Ascending aorta (tissue), 2 donors: ENCODE data around the gene LYPD4. TPM values are rescaled to one million over a fixed set of nuclear protein-coding genes. Genes with fewer than 3 reads are reported as not detected.

Source experiments
- DNase-seq, 2 donors: peaks; one replicate each; pipeline ENCODE4 v3.0.0-alpha.2; 2019; ENCODE audit warnings: low spot score in 2 of 2
- H3K27ac ChIP-seq, 2 donors: fragments of 200-600 bp; sonication (generic); one replicate each; pipeline ENCODE4 v1.5.1; 2016 to 2017; ENCODE audit warnings: mild to moderate bottlenecking in 1 of 2
- H3K27me3 ChIP-seq: fragments of 200-600 bp; sonication (generic); one replicate; pipeline ENCODE4 v1.5.1; 2017
- H3K36me3 ChIP-seq, 2 donors: fragments of 200-600 bp; sonication (generic); one replicate each; pipeline ENCODE4 v1.5.1; 2016
- H3K4me1 ChIP-seq, 2 donors: fragments of 200-600 bp; sonication (generic); one replicate each; pipeline ENCODE4 v1.5.1; 2016 to 2017; ENCODE audit warnings: mild to moderate bottlenecking in 1 of 2
- H3K4me3 ChIP-seq, 2 donors: fragments of 200-600 bp; sonication (generic); one replicate each; pipeline ENCODE4 v1.5.1; 2016 to 2017; ENCODE audit warnings: mild to moderate bottlenecking in 1 of 2
- H3K9me3 ChIP-seq, 2 donors: fragments of 200-600 bp; sonication (generic); one replicate each; pipeline ENCODE4 v1.5.1; 2016
- CTCF ChIP-seq, 3 experiments: fragments of 200-600 bp in 2 of 3; fragments of 450-650 bp in 1 of 3; sonication (generic) in 2 of 3; IDR thresholded peaks; one replicate each; pipeline ENCODE4 v1.5.1; 2016 to 2019; ENCODE audit warnings: antibody characterized with exemption in 3 of 3, mild to moderate bottlenecking in 1 of 3, moderate library complexity in 1 of 3
- intact Hi-C: fragments of 100-400 bp; cut with DNase I; formaldehyde crosslinking; loops from one replicate; pipeline ENCODE4 v1.15.1; 2023
- total RNA-seq: library from RNA; depleted of rRNA; stranded (reverse); fragments of >200 nt; gene quantifications from one replicate; pipeline ENCODE4 v1.1.0, GENCODE V29; 2016

Gene LYPD4
- total RNA-seq, 1 donor from 2014 or later = not detected

GRCh38 chr19:41821003-41821735, 23.3 kb downstream of the LYPD4 start:
- no peak for DNase-seq
- intact Hi-C loops = no loop called here
- H3K36me3 ChIP-seq = no peaks in the 10 kb centered on the region
- H3K27ac ChIP-seq = no peak overlapping the region
- no peaks in the 10 kb centered on the region for H3K27me3 ChIP-seq
- H3K9me3 ChIP-seq = no peaks in the 10 kb centered on the region
- peak; percentile 13 to 34 (median 14) for TF ChIP-seq CTCF (IDR thresholded peaks at IDR 0.05)
- no peak overlapping the region for H3K4me3 ChIP-seq
- no peaks in the 10 kb centered on the region for H3K4me1 ChIP-seq

- Histone ChIP-seq H3K9me3 (no peaks in the 10 kb centered on the region), H3K27me3 (no peaks in the 10 kb centered on the region), H3K4me3 (no peak overlapping the region), H3K27ac (no peak overlapping the region), H3K4me1 (no peaks in the 10 kb centered on the region), H3K36me3 (no peaks in the 10 kb centered on the region)
- no peak for DNase-seq
- TF ChIP-seq CTCF (IDR thresholded peaks at IDR 0.05) = no peak
- intact Hi-C loops = no loop called here
Measured at GRCh38 chr19:41816761-41817160, 27.7 kb downstream of the LYPD4 start.

- Histone ChIP-seq H3K9me3 (no peaks in the 10 kb centered on the region), H3K27me3 (no peaks in the 10 kb centered on the region), H3K36me3 (no peaks in the 10 kb centered on the region), H3K4me3 (no peak overlapping the region), H3K27ac (no peak overlapping the region), H3K4me1 (no peaks in the 10 kb centered on the region)
- no peak for TF ChIP-seq CTCF (IDR thresholded peaks at IDR 0.05)
- intact Hi-C loops = no loop called here
- DNase-seq = no peak
Measured at GRCh38 chr19:41815301-41815700, 29.2 kb downstream of the LYPD4 start.

- intact Hi-C loops = no loop called here
- H3K27ac ChIP-seq = no peak overlapping the region
- no peak overlapping the region for H3K4me3 ChIP-seq
- no peaks in the 10 kb centered on the region for H3K9me3 ChIP-seq
- H3K36me3 ChIP-seq = no peaks in the 10 kb centered on the region
- no peaks in the 10 kb centered on the region for H3K4me1 ChIP-seq
- DNase-seq = no peak
- TF ChIP-seq CTCF (IDR thresholded peaks at IDR 0.05) = no peak
- H3K27me3 ChIP-seq = no peaks in the 10 kb centered on the region
Measured at GRCh38 chr19:41813911-41814310, 30.6 kb downstream of the LYPD4 start.

- no peaks in the 10 kb centered on the region for H3K4me1 ChIP-seq
- DNase-seq = no peak
- H3K27ac ChIP-seq = no peak overlapping the region
- H3K36me3 ChIP-seq = no peaks in the 10 kb centered on the region
- H3K4me3 ChIP-seq = no peak overlapping the region
- intact Hi-C loops = no loop called here
- no peaks in the 10 kb centered on the region for H3K27me3 ChIP-seq
- TF ChIP-seq CTCF (IDR thresholded peaks at IDR 0.05) = no peak
- no peaks in the 10 kb centered on the region for H3K9me3 ChIP-seq
Measured at GRCh38 chr19:41811981-41812380, 32.5 kb downstream of the LYPD4 start.

- no peaks in the 10 kb centered on the region for H3K36me3 ChIP-seq
- TF ChIP-seq CTCF (IDR thresholded peaks at IDR 0.05) = no peak
- no peaks in the 10 kb centered on the region for H3K9me3 ChIP-seq
- H3K27ac ChIP-seq = no peak overlapping the region
- DNase-seq = no peak
- intact Hi-C loops = no loop called here
- H3K4me1 ChIP-seq = no peaks in the 10 kb centered on the region
- H3K4me3 ChIP-seq = no peak overlapping the region
- no peaks in the 10 kb centered on the region for H3K27me3 ChIP-seq
Measured at GRCh38 chr19:41811036-41811435, 33.4 kb downstream of the LYPD4 start.
